Activated CD4-positive, alpha-beta T cell treated with anti-CD3 and anti-CD28 coated beads for 4 hours (primary cell): ENCODE results near the gene HPS6.
"Not testable (repeated sequence)": the region's sequence is repeated elsewhere in the genome, so short reads cannot be mapped to it uniquely, and the experiment has no call there.

Source experiments
- DNase-seq, 2 donors: peaks; one replicate each; pipeline ENCODE4 v3.0.0-alpha.2; 2020

Gene HPS6

DNA sequence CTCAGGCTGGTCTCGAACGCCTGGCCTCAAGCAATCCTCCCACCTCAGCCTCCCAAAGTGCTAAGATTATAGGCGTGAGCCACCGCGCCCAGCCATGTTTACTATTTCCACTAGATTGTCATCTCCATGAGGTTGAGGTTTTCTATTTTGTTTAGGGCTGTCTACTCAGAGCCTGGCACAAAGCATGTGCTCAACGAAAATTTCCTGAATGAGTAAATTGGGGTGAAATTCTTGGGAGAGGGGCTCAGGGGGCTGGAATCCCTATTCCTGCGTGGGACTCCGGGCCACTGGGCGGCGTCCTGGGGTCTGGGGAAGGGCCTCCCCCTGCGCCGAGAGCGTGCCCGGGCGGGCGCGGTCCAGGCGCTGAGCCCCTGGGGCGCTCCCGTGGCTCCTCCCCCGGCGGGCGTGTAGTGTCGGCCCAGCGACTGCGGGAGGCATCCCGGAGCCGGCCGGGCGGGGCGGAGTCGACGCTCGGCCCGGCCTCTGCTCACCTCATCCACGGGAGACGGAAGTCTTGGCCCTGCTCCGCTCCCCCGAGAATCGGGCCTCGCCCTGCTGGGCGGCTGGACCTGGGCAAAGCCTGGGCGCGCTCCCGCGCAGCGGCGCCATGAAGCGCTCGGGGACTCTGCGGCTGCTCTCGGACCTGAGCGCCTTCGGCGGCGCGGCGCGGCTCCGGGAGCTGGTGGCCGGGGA, at the start of gene HPS6:
Gene HPS6, plus strand, starts transcription at position 482 of the 693 bp plus-strand sequence. Its CDS starts 126 bp downstream, at position 608.
- peak; percentile 86 to 87 for DNase-seq

DNA sequence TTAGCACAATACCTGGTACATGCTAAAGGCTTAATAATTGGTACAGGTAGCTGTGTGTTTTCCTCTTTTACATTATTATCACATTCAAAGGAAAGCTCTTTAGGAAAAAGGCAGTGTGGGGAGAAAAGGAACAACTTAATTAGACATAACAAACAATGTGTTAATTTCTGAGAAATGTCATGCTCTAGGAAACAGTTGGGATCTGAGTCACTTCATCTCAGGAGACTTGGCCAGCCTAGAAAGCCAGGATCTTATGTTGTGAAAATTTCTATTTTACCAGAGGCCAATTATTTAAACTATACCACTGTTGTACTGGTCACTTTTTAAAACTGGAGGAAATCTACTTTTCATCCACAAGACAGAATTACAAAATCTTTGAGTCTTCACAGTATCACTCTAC, 48.7 kb upstream of the HPS6 start:
- DNase-seq: no peak

- no peak for DNase-seq
These were observed 47.9 kb upstream of the HPS6 start for GRCh38 chr10:102017295-102017694.

- no peak for DNase-seq
These were observed 44.2 kb upstream of the HPS6 start for GRCh38 chr10:102020938-102021337.

DNA sequence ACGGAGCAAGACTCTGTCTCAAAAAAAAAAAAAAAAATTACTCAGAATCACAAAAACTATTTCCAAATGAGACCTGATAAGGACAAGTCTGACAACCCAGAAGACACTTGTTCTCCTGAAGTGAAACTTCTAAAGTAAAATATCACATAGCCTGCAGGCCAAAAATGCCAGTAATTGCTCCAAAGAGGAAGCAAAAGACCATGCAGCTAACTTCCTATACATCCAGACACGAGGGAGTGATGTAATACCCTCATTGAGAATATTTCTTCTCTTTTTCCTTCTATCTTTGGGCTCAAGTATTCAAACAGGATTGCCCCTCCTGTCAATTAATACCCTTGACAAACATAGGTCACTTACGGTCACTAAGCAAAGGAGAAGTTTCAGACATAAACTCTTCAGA, 40.4 kb upstream of the HPS6 start:
- DNase-seq: no peak

- DNase-seq: no peak
These were observed 37.9 kb upstream of the HPS6 start for GRCh38 chr10:102027261-102027660.

DNA sequence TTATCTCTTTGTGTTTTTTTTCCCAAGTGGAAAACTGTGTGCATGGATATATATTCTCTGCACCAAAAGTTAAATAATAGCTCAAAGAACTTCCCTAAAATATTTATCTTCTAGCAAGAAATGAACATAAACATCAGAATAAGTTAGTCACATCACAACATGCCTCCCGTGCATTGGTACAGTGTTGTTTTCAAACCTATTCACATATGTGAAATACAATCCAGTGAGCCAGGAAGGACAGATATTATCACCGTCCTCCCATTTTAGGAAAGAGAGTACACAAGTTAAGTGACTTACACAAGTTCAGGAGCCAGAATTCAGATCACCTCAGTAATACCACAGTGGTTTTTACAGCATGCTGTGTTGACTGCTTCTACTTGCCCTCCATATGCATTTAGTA, 31.4 kb upstream of the HPS6 start:
- no peak for DNase-seq

DNA sequence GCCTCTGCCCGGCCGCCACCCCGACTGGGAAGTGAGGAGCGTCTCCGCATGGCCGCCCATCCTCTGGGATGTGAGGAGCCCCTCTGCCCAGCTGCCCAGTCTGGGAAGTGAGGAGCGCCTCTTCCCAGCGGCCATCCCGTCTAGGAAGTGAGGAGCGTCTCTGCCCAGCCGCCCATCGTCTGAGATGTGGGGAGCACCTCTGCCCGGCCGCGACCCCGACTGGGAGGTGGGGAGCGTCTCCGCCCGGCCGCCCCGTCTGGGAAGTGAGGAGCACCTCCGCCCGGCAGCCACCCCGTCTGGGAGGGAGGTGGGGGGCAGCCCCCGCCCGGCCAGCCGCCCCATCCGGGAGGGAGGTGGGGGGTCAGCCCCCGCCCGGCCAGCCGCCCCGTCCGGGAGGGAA, 29.3 kb upstream of the HPS6 start:
- not testable (repeated sequence) for DNase-seq

GRCh38 chr10:102038410-102038809, 26.7 kb upstream of the HPS6 start:
- DNase-seq: no peak

GRCh38 chr10:102040305-102041050, 24.7 kb upstream of the HPS6 start:
- no peak for DNase-seq

- no peak for DNase-seq
These were observed 19.9 kb upstream of the HPS6 start for GRCh38 chr10:102045292-102045691.

DNA sequence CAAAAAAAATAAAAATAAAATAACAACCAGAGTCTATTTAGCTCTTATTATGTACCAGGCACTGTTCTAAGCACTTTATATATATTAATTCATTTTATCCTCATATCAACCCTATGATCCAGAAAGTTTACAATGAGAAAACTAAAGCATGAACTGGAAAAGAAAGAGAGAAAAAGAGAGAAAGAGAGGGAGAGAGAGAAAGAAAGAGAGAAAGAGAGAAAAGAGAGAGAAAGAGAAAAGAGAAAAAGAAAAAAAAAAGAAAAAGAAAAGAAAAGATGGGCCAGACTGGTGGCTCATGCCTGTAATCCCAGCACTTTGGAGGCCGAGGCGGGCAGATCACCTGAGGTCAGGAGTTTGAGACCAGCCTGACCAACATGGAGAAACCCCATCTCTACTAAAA, 19.1 kb upstream of the HPS6 start:
- DNase-seq: no peak

- not testable (repeated sequence) for DNase-seq
These were observed 10.1 kb upstream of the HPS6 start for GRCh38 chr10:102054881-102055646.

- DNase-seq: peak; percentile 85 to 86
These were observed 9.3 kb upstream of the HPS6 start, which contains the start of gene ARMH3 for GRCh38 chr10:102055647-102056419. Gene ARMH3, minus strand, starts transcription at chr10:102056173. Its CDS starts 16,059 bp downstream, at chr10:102040114.

- DNase-seq: no peak
These were observed 5.2 kb upstream of the HPS6 start for GRCh38 chr10:102059987-102060386.

- no peak for DNase-seq
These were observed 664 bp upstream of the HPS6 start for GRCh38 chr10:102064503-102064867.

GRCh38 chr10:102065561-102066398, 631 bp downstream of the HPS6 start:
- peak in 1 of 2 donors; percentile 7 for DNase-seq

DNA sequence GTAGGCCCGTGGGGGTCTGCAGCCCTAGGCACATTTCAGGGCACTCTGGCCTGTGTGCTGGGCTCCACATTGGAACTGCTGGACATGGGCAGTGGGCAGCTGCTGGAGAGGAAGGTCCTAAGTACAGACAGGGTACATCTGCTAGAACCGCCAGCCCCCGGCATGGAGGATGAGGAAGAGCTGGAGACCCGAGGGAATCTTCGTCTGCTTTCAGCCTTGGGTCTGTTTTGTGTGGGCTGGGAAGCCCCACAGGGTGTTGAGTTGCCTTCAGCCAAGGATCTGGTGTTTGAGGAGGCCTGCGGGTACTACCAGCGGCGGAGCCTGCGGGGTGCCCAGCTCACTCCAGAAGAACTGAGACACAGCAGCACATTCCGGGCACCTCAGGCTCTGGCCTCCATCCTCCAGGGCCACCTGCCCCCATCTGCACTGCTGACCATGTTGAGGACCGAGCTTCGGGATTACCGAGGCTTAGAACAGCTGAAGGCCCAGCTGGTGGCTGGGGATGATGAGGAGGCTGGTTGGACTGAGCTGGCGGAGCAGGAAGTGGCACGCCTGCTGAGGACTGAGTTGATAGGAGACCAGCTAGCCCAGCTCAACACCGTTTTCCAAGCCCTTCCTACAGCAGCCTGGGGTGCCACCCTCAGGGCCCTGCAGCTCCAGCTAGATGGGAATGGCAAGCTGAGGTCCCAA, 1.4 kb downstream of the HPS6 start:
- no peak for DNase-seq

- no peak for DNase-seq
These were observed 2.2 kb downstream of the HPS6 start for GRCh38 chr10:102067091-102067916.

GRCh38 chr10:102068216-102068615, 3.1 kb downstream of the HPS6 start:
- no peak for DNase-seq
